K562 (cell line): Measurements from ENCODE around the gene SNX9. TPM values are rescaled to one million over a fixed set of nuclear protein-coding genes. Genes with fewer than 3 reads are reported as not detected.

Experiments
- CBX2 ChIP-seq: fragments of 200-600 bp; sonication (generic); IDR thresholded peaks from one replicate; pipeline ENCODE4 v1.6.1; 2012; ENCODE audit warnings: mild to moderate bottlenecking, low read length, inconsistent platforms; ENCODE audit not compliant: insufficient read depth, poor library complexity, severe bottlenecking
- MEF2A ChIP-seq: IDR thresholded peaks from 2 replicates; pipeline ENCODE4 v1.6.1; 2011; ENCODE audit warnings: low read depth, mild to moderate bottlenecking, low read length, moderate library complexity; ENCODE audit not compliant: control insufficient read depth
- RHOXF2B ChIP-seq: fragments of 250-450 bp; sonication (Bioruptor Pico); conservative IDR thresholded peaks from 2 replicates; pipeline ENCODE4 v1.5.1; 2021
- ZNF146 ChIP-seq: IDR thresholded peaks from one replicate; pipeline ENCODE4 v1.6.1; 2018; ENCODE audit warnings: missing compliant biosample characterization; ENCODE audit not compliant: unreplicated experiment
- ZNF174 ChIP-seq: fragments of 250-450 bp; sonication (Bioruptor Pico); IDR thresholded peaks from 2 replicates; pipeline ENCODE4 v1.4.0; 2020; ENCODE audit warnings: mild to moderate bottlenecking
- polyA plus RNA-seq, 8 experiments: library from polyadenylated mRNA; depleted of rRNA in 4 of 8; stranded (reverse) in 5 of 8; unstranded in 3 of 8; fragments of >200 nt; fragmentation: Nextera tagmentation in 2 of 8; fragmentation: Illumina TruSeq in 1 of 8; extraction: Ambion mirVana in 2 of 8; extraction: Trizol in 1 of 8; gene quantifications; 2 replicates each; pipeline versions ENCODE4 v1.2.1 to v1.2.3, GENCODE V29; 2011 to 2014; ENCODE audit warnings: inconsistent platforms in 1 of 8, missing spikeins in 1 of 8
- total RNA-seq, 7 experiments: library from RNA; depleted of rRNA in 6 of 7; stranded (reverse); fragments of >200 nt in 6 of 7; fragmentation: Illumina TruSeq in 2 of 7; extraction: Trizol in 2 of 7; gene quantifications; 2 replicates each; pipeline versions ENCODE4 v1.2.1 to v1.2.3, GENCODE V29; 2011 to 2021; ENCODE audit warnings: low replicate concordance in 1 of 7
- TF ChIP-seq, protein P1 (sequence below): fragments of 250-450 bp; sonication (Bioruptor Pico); IDR thresholded peaks from 2 replicates; pipeline ENCODE4 v1.8.0; 2021; ENCODE audit warnings: moderate library complexity, mild to moderate bottlenecking, inconsistent platforms
- TF ChIP-seq, protein P2 (sequence below), 3 experiments: IDR thresholded peaks in 2 of 3; conservative IDR thresholded peaks in 1 of 3; 2 replicates each; pipeline ENCODE4 v1.5.1; 2011 to 2012; ENCODE audit warnings: low read length in 3 of 3, mild to moderate bottlenecking in 3 of 3, control low read depth in 2 of 3, improper control_type of control experiment in 1 of 3, inconsistent platforms in 1 of 3, low read depth in 1 of 3, mixed read lengths in 1 of 3, moderate library complexity in 1 of 3; ENCODE audit not compliant: insufficient read depth in 2 of 3

The SNX9 gene
- total and polyA plus RNA-seq, 9 of the 15 experiments (the other 6 are each of a cell fraction or from before 2014, with no cell fraction given), result 6.0 to 81.7 (median 57.1) TPM

DNA sequence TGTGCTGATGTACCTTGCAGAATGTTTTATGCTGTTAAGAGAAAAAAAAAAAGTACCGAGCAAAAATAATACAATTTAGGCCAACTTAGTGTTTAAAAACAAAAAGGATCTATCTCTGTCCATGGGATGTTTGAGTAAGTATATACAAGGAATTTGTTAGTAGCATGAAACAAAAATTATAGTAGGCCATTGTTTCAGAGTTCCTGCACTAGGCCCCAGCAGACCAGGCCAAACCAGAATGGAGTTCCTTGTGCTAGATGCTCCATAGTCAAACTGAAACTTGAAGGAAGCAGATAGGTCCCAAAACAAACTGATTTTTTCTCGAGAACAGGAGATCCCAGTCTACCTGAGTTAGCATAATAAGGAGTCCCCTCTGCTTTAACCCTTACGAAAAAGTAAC lies 72.5 kb downstream of the SNX9 start (continued):
- TF ChIP-seq, protein P1, sequence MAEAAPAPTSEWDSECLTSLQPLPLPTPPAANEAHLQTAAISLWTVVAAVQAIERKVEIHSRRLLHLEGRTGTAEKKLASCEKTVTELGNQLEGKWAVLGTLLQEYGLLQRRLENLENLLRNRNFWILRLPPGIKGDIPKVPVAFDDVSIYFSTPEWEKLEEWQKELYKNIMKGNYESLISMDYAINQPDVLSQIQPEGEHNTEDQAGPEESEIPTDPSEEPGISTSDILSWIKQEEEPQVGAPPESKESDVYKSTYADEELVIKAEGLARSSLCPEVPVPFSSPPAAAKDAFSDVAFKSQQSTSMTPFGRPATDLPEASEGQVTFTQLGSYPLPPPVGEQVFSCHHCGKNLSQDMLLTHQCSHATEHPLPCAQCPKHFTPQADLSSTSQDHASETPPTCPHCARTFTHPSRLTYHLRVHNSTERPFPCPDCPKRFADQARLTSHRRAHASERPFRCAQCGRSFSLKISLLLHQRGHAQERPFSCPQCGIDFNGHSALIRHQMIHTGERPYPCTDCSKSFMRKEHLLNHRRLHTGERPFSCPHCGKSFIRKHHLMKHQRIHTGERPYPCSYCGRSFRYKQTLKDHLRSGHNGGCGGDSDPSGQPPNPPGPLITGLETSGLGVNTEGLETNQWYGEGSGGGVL, result no peak
- TF ChIP-seq CBX2 (no peak), RHOXF2B (CRISPR knock-in tag) (no peak), ZNF146 (CRISPR knock-in tag) (no peak), ZNF174 (CRISPR knock-in tag) (no peak), MEF2A (no peak)
- TF ChIP-seq, protein P2, sequence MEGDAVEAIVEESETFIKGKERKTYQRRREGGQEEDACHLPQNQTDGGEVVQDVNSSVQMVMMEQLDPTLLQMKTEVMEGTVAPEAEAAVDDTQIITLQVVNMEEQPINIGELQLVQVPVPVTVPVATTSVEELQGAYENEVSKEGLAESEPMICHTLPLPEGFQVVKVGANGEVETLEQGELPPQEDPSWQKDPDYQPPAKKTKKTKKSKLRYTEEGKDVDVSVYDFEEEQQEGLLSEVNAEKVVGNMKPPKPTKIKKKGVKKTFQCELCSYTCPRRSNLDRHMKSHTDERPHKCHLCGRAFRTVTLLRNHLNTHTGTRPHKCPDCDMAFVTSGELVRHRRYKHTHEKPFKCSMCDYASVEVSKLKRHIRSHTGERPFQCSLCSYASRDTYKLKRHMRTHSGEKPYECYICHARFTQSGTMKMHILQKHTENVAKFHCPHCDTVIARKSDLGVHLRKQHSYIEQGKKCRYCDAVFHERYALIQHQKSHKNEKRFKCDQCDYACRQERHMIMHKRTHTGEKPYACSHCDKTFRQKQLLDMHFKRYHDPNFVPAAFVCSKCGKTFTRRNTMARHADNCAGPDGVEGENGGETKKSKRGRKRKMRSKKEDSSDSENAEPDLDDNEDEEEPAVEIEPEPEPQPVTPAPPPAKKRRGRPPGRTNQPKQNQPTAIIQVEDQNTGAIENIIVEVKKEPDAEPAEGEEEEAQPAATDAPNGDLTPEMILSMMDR (IDR thresholded peaks at IDR 0.05 in 2 of 3, conservative IDR thresholded peaks at IDR 0.05 in 1 of 3; ENCODE audit: insufficient read depth in 2 of 3, low read depth in 1 of 3, low read length in 3 of 3), result no peak
